Adipocyte (in vitro differentiated cells): ENCODE results near the gene ENAH.
"Not testable (repeated sequence)": the region's sequence is repeated elsewhere in the genome, so short reads cannot be mapped to it uniquely, and the experiment has no call there.

Experiments used
- DNase-seq: peaks from one replicate; pipeline ENCODE4 v3.0.0-alpha.2; 2015; ENCODE audit warnings: low read depth
- H3K27me3 ChIP-seq: replicated peaks from 2 replicates; pipeline ENCODE4 v1.7.0; 2013; ENCODE audit warnings: mild to moderate bottlenecking, low read length, moderate library complexity; ENCODE audit not compliant: control insufficient read depth, insufficient read depth
- H3K36me3 ChIP-seq: 2 replicates; pipeline ENCODE4 v1.7.0; 2013; ENCODE audit warnings: low read length, mild to moderate bottlenecking, moderate library complexity; ENCODE audit not compliant: control insufficient read depth, insufficient read depth, severe bottlenecking
- H3K4me1 ChIP-seq: 2 replicates; pipeline ENCODE4 v1.7.0; 2013; ENCODE audit warnings: mild to moderate bottlenecking, low read length, moderate library complexity; ENCODE audit not compliant: control insufficient read depth, insufficient read depth
- H3K4me3 ChIP-seq: 2 replicates; pipeline ENCODE4 v1.7.0; 2013; ENCODE audit warnings: mild to moderate bottlenecking, low read length, moderate library complexity
- H3K9ac ChIP-seq: 2 replicates; pipeline ENCODE4 v1.7.0; 2013; ENCODE audit warnings: mild to moderate bottlenecking, low read length, moderate library complexity
- H3K9me3 ChIP-seq: 2 replicates; pipeline ENCODE4 v1.7.0; 2013; ENCODE audit warnings: mild to moderate bottlenecking, low read length, moderate library complexity; ENCODE audit not compliant: control insufficient read depth

ENAH gene

GRCh38 chr1:225638853-225639252 lies 14.1 kb downstream of the ENAH start:
- Histone ChIP-seq H3K4me1 (no peaks in the 10 kb centered on the region), H3K27me3 (no peaks in the 10 kb centered on the region), H3K9me3 (no peaks in the 10 kb centered on the region), H3K9ac (no peak overlapping the region), H3K36me3 (peaks cover 7% of the 10 kb centered on the region), H3K4me3 (no peak overlapping the region)
- DNase-seq, result no peak

DNA sequence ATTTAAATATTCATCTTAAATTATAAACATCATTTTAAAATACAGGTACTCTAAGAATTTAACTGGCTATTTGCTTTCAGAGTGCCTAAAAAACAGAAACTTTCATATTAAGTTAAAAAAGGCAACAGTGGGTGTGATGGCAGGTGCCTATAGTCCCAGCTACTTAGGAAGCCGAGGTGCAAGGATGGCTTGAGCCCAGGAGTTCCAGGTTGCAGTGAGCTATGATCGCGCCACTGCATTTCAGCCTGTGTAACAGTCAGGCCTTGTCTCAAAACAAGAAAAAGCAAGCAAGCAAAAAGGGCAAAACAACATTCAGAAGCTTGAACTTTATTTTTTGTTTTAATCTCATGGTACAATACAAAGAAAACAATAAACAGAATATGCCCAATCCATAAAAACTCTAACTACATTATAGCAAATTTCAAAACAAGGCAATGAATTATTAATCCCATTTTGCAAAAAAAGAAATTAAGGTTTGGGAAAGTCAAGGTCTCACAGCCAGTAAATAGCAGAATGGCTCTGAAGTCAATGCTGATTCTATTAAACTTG lies 15.2 kb downstream of the ENAH start:
- no peaks in the 10 kb centered on the region for H3K27me3 ChIP-seq
- no peaks in the 10 kb centered on the region for H3K4me1 ChIP-seq
- DNase-seq, result no peak
- no peaks in the 10 kb centered on the region for H3K36me3 ChIP-seq
- H3K9me3 ChIP-seq, result no peaks in the 10 kb centered on the region
- no peak overlapping the region for H3K9ac ChIP-seq
- H3K4me3 ChIP-seq, result no peak overlapping the region

DNA sequence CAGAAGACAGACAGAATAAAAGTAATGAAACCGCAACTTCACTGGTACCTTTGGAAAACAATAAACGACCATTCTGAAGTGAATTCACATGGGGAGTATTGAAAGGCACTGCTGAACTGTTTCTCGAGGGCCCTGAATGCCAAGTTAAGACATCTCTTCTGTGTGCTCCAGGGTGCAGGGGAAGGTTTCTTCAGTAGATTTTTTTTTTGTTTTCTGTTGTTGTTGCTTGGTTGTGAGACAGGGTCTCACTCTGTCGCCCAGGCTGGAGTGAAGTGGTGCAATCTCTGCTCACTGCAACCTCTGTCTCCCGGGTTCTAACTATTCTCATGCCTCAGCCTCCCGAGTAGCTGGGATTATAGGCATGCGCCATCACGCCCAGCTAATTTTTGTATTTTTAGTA lies 15.9 kb downstream of the ENAH start:
- not testable (repeated sequence) for H3K4me1 ChIP-seq, H3K36me3 ChIP-seq

GRCh38 chr1:225635649-225636048 lies 17.3 kb downstream of the ENAH start:
- Histone ChIP-seq H3K36me3 (no peaks in the 10 kb centered on the region), H3K27me3 (no peaks in the 10 kb centered on the region), H3K9ac (no peak overlapping the region), H3K4me3 (no peak overlapping the region), H3K4me1 (peaks cover 5% of the 10 kb centered on the region), H3K9me3 (no peaks in the 10 kb centered on the region)
- DNase-seq, result peak; percentile 61

More for the DNA sequence above, 15.9 kb downstream of the ENAH start:
- not testable (repeated sequence) for H3K4me3 ChIP-seq, DNase-seq, H3K9ac ChIP-seq, H3K9me3 ChIP-seq, H3K27me3 ChIP-seq

DNA sequence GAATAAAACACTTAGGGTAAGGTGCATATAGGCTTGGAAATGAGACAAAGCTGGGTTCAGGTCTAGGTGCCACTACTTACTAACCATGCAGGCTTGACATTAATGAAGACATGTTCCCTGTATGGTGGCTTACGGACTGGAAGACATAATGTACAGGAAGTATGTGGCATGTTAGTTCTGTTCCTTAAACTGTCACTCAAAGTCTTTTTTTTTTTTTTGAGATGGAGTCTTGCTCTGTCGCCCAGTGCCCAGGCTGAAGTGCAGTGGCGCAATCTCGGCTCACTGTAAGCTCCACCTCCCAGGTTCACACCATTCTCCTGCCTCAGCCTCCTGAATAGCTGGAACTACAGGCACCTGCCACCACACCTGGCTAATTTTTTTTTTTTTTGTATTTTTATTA lies 20.1 kb downstream of the ENAH start:
- not testable (repeated sequence) for H3K27me3 ChIP-seq, H3K36me3 ChIP-seq
- peaks cover 14% of the 10 kb centered on the region for H3K4me1 ChIP-seq

DNA sequence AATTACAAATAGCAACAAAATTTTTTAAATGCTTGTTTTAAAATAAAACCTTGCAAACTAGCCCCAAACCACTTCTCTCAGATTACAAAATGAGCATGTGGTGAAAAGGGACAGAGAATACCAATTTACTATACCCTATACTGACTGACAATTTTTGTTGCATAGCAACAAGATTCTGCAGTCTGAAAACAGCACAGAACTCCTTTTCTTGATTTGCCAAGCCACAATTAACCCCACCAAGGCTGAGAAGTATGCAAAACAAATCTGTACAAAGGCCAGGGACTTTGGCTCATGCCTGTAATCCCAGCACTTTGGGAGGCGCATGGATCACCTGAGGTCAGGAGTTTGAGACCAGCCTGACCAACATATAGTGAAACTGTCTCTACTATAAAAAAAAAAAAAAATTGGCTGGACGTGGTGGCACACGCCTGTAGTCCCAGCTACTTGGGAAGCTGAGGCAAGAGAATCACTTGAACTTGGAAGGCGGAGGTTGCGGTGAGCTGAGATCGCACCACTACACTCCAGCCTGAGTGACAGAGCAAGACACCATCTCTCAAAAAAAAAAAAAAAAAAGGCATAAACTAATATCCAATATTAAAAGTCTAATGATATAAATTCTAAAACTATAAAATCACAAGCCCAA lies 21.8 kb downstream of the ENAH start:
- DNase-seq, result peak; percentile 40
- H3K9ac ChIP-seq, result no peak overlapping the region
- H3K9me3 ChIP-seq, result no peaks in the 10 kb centered on the region
- H3K4me3 ChIP-seq, result no peak overlapping the region
- no peaks in the 10 kb centered on the region for H3K27me3 ChIP-seq
- peaks cover 25% of the 10 kb centered on the region for H3K4me1 ChIP-seq
- no peaks in the 10 kb centered on the region for H3K36me3 ChIP-seq

More for the DNA sequence above, 20.1 kb downstream of the ENAH start:
- H3K4me3 ChIP-seq, H3K9ac ChIP-seq, H3K9me3 ChIP-seq, DNase-seq: not testable (repeated sequence)

- Histone ChIP-seq H3K4me1 (peaks cover 25% of the 10 kb centered on the region), H3K27me3 (no peaks in the 10 kb centered on the region), H3K9me3 (no peaks in the 10 kb centered on the region), H3K9ac (no peak overlapping the region), H3K36me3 (no peaks in the 10 kb centered on the region), H3K4me3 (no peak overlapping the region)
- no peak for DNase-seq
Measured at GRCh38 chr1:225629483-225629882, 23.4 kb downstream of the ENAH start.

DNA sequence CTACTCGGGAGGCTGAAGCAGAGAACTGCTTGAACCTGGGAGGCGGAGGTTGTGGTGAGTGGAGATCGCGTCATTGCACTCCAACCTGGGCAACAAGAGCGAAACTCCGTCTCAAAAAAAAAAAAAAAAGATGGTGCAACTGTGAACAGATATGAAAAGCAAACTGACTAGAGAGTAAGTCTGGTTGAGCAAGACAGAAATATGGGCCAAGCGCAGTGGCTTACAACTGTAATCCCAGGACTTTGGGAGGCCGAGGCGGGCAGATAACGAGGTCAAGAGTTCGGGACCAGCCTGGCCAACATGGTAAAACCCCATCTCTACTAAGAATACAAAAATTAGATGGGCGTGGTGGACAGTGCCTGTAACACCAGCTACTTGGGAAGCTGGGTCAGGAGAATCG lies 24.1 kb downstream of the ENAH start:
- not testable (repeated sequence) for H3K27me3 ChIP-seq, DNase-seq, H3K36me3 ChIP-seq, H3K9me3 ChIP-seq, H3K4me3 ChIP-seq, H3K9ac ChIP-seq
- H3K4me1 ChIP-seq, result peaks cover 25% of the 10 kb centered on the region

DNA sequence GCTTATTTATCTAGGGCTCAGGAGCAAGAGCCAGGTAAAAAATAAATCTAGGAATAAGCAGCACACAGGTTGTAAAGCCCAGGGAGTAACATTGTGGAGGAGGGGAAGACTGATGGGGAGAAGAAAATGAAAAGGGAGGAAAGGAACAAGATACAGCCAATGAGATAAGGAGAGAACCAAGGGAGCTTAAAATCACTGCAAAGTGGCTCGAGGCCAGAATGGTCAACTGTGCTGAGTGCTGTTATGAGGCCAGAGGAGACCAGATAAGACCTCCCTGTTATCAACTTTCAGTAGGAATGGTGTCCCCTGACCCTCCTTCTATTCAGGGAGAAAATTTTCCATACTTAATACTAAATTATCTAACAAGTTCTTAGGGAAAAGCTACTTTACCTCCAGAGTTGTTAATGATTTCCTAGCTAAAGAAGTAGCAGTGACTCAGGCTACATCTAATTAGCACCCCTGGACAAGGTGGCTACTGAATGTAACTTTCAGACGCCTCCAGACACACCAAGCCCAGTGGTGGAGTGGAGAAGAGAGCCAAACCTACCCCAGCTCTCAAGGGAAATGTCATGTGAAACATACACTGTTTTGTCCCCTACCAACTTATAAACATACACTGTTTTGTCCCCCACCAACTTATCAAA lies 25.5 kb downstream of the ENAH start:
- Histone ChIP-seq H3K27me3 (no peaks in the 10 kb centered on the region), H3K4me3 (no peak overlapping the region), H3K36me3 (no peaks in the 10 kb centered on the region), H3K9me3 (no peaks in the 10 kb centered on the region), H3K9ac (no peak overlapping the region), H3K4me1 (peaks cover 25% of the 10 kb centered on the region)
- no peak for DNase-seq

DNA sequence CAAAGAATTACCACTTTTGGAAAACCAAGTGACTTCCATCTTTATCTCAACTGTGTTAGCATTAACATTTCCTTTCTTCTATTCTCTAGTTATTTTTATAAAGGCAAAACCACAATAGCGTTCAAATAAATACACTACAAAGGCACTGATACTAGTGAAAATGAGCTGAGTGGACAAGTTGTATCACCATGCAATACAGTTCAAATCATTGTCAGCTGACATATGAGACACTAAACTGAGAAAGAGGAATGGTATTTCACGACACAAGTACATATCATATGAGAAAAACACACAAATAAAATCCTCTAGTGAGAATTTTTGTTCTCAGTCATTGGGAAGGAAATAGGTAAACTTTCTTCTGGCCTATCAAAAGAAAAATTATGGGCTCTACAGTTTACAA lies 26.2 kb downstream of the ENAH start:
- Histone ChIP-seq H3K36me3 (no peaks in the 10 kb centered on the region), H3K9me3 (no peaks in the 10 kb centered on the region), H3K4me1 (peaks cover 25% of the 10 kb centered on the region), H3K27me3 (no peaks in the 10 kb centered on the region), H3K9ac (no peak overlapping the region), H3K4me3 (no peak overlapping the region)
- DNase-seq, result no peak

DNA sequence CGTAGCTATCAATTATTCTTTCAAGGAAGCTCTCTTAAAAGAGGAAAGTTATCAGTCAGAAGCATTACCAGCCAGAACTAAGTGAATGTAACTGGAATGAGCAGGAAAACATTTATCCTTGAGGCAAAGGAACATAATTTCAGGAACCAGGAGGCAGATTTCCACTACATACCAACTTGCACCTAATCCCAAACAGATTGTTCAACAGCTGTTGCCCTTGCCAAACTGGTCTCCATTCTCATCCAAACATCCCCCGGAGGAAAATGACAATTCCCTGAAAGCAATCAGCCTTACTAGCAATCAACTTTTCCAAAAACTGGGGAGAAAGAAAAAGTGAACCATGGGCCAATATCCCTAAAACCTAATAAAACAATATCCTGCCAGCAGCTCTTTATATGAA lies 35.0 kb downstream of the ENAH start:
- no peaks in the 10 kb centered on the region for H3K36me3 ChIP-seq
- no peak overlapping the region for H3K9ac ChIP-seq
- no peak overlapping the region for H3K4me3 ChIP-seq
- H3K9me3 ChIP-seq, result no peaks in the 10 kb centered on the region
- no peak for DNase-seq
- H3K4me1 ChIP-seq, result peaks cover 16% of the 10 kb centered on the region
- no peaks in the 10 kb centered on the region for H3K27me3 ChIP-seq
